Activated CD8-positive, alpha-beta memory T cell treated with anti-CD3 and anti-CD28 coated beads for 24 hours (primary cell): ENCODE data around the gene EIF1AX.
"Not testable (repeated sequence)": the region's sequence is repeated elsewhere in the genome, so short reads cannot be mapped to it uniquely, and the experiment has no call there.

Source experiments
- DNase-seq: peaks from one replicate; pipeline ENCODE4 v3.0.0-alpha.2; 2020

EIF1AX gene, protein sequence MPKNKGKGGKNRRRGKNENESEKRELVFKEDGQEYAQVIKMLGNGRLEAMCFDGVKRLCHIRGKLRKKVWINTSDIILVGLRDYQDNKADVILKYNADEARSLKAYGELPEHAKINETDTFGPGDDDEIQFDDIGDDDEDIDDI

DNA sequence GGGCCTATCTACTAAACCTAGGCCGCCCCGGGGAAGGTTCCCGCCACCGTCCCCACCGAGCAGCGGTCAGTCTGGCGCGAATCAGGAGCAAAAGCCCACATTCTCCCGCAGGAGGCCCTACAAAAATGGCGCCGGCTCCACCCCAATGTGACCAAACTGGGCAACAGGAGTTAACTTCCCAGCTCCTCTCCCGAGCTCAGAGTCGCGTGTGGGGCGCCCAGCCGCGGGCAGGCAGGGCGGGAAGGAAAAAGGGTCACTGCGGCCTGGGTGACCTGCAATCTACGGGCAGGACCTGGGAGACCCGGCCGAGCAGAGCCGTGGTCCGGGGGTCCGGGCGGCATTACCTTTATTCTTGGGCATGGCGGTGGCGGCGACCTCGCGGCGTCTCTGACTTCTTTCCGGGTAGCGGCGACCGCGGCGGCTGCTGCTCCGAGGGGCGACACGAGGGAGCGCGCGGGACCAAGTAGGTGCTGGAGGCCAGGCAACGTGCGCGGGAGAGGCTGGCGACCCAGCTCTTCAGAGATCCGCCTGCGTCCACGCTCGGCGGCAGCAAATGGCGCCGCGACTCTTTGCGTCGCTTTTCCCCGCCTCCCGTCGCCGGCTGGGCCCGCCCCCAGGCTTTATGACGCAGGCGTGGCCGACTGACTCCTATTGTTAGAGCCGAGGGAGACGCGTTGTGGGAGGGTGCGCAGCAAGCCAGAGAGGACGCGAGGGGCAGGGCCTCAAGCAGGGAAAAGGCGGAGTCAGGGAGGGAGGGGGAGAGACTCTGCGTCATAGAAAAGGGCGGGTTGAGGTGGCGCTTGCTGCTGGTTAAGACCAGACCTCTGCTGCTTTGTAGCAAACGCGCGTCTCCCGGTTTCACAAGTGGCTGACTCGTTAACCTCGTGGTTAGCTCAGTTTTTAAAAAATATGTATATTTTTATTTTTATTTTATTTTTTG lies at the start of gene EIF1AX:
Gene EIF1AX, minus strand, starts transcription at position 558 of the 940 bp plus-strand sequence. Its CDS starts 198 bp downstream, at position 360.
- peak; percentile 99 for DNase-seq

DNA sequence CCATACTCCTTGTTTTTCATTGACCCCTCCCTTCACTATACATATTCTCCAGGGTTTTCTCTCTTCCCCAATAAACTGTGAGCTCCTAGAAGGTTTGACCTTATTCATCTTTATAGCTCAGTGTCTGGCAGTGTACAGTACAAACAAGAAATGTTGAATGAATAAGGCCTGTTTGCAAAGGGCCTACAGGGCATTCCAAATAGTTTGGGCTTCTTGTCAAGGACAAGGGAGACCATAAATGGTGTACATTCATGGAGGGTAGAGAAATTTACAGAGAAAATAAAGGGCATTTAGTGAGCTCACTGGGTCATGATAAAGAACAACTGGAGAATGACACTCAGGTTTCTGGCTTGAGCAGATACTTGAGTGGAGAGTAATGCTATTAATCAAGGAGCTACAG lies 47.5 kb upstream of the EIF1AX start:
- no peak for DNase-seq

DNA sequence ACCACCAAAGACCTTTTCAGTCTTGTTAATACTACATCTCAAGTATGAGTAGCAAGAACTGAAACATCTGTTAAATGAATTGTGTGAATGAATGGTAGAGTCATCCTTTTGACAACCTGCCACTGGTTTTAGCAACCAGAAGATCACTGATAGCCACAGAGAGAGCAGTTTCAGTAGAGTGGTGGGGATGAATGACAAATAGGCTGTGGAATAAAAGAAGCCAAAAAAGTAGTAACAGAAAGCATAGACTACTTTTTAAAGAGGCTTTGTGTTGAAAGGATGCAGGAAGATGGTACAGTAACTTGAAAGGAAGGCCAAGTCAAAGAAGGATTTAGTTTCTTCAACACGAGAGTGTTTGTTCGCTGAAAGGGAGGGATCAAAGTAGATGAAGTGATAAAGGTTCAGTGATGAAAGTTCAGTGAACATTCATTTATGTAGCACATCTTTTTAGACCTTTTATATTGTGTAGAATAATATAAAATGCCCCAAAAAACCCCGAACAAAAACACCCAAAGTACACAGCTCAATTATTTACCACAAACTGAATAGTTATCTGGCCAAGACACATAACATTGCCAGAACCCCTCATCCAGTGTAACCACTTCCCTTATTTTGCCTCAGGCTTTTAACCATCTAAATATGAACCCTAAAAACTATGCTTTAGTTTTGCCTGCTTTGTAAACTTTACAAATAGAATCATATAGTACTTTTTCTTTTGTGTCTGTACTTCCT lies 40.1 kb upstream of the EIF1AX start:
- DNase-seq = no peak

DNA sequence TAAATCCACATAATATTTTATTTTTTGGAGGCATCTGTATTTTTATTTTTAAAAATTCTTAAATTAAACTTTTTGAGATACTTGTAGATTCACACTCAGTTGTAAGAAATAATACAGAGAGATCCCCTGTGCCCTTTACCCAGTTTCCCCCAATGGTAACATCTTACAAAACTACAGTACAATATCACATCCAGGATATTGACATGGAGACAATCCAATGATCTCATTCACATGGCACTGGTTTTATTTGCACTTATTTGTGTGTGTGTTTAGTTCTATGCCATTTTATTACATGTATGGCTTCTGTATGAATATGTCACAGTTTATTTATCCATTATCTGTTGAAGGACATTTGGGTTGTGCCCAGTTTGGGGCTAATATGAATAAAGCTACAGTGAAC lies 35.5 kb upstream of the EIF1AX start:
- no peak for DNase-seq

DNA sequence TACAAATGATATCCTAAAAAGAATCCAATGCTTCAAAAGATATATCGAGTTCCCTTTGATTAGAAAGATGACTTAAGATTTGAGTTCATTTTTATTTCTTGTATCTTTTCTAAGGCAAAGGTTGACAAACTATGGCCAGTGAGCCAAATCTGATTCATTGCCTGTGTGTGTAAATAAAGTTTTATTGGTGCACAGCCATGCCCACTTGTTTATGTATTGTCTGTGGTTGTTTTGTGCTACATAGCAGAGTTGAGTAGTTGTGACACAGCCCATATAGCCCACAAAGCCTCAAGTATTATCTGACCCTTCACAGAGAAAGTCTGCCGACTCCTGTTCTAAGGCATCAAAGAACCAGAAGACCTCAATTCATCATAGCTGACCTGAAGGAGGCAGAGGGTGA lies 32.2 kb upstream of the EIF1AX start:
- no peak for DNase-seq

DNA sequence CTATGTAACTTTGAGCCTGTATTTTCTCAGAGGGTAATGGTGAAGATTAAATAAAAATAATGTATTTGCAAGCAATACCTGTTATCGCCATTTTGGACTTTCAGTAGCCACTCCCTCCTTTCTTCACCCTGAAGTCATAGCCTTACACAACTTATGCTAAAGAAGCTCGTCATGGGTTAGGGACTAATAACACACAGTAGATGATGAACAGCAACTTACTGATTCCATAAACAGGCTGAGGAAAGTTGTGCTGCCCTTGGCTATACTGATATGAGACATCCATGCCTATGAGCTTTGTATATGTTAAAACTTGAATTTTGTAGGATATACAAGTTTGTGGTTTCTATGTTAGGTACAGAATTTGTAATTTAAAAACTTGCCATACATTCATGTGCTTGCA lies 31.7 kb upstream of the EIF1AX start:
- DNase-seq = no peak

DNA sequence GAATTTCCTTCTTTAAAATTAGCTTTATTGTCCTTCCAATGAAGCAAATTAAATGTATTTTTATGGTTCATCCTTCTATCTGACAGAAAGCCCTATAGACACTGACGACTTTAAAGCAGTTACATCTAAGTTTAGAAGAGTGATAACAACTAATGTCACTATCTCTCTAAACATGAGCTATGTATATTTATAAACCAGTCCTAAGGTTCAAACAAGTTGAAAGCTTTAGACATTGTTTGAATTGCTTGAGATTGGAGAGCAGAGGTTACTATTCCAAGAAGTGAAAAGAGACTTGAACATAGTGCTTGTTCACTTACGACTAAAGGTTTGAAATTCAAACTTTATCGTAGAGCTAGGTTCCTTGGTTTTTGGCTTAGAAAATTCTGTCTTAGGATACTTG lies 30.2 kb upstream of the EIF1AX start:
- DNase-seq = no peak

DNA sequence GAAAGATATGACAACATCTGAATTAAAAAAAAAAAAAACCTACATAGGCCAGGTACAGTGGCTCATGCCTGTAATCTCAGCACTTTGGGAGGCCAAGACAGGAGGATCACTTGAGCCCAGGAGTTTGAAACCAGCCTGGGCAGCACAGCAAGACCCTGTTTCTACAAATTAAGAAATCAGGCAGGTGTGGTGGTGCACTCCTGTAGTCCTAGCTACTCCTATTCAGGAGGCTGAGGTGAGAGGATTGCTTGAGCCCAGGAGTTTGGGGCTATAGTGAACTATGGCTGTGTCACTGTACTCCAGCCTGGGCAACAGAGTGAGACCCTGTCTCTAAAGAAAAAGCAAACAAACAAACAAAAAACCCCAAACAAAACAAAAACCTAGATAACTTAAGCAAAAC lies 20.9 kb upstream of the EIF1AX start:
- DNase-seq = not testable (repeated sequence)

DNA sequence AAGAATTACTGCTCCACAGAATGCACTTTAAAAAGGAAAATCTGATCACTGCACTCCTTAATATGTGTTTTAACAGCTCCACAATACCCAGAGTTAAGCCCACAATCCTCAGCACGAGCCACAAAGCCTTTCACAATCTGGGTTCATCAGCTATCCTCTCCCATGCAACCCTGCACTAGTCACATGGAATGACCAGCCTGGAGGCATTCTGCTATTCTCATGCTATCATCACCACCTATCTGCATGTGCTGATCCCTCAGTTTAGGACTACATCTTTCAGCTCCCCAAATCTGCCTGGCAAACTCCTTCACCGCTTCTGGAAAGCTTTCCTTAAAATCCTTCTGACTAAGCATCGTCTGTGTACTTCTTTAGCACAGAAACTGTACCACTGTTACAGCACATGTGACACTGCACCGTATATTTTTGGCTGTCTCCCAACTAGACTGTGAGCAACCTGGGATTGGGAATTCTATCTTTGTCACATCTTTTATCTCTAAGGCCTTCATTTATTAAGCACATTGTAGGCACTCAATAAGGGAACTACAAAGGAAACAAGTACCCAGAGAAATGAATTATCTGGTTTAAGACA lies 18.3 kb upstream of the EIF1AX start:
- no peak for DNase-seq

DNA sequence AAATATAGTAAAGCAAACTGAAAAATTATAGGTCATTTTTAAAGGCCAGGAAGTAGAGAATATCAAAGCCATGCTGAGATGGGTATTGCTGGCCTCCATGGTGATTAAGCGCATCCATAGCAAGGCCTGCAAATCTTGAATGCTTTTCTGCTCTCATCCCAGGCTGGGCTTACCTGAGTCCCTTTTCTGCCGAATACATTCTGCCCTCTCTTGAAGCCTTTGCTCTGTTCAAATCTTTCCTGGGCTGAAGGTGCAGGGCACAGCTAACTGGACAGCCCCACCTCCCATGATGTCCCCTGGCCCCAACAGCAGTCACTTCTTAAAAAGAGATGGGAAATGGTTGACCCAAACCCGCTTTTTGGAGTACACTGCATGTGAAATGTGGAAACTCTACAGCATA lies 10.1 kb upstream of the EIF1AX start:
- no peak for DNase-seq

DNA sequence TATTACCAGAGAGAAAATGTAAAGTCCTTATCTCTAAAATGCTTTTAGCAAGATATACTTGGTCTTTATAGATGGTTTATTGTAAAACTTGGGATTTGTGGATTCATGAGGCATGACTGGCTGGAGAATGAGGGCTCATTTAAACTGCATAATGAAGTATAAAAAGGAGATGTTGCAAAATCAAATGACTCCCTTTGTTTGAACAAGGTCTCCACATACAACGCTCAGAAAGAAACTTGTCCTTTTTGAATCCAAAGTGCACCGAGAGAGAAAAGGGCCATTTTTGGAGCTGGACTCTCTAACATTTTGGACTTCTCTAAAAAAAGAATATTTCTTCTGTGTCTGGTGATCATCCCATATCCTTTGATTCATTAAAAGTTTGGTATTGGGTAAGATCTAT lies 7.7 kb upstream of the EIF1AX start:
- no peak for DNase-seq

DNA sequence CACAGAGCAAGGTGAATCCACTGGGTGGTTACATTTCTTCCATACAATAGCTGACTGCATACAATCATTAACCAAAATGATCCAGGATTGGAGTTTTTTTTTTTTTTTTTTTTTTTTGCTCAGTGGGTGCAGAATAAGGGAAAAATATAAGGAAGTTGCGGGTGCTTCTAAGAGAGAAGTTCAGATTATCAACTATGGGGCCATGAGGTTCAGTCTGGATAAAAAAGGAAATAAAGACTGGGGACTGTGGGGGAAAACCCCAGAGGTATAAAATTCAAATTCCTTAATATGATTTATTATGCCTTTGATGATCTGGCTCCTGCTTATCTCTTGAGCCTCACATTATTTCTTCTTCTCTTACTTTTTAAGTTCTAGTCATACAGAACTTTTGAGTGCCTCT lies 5.9 kb upstream of the EIF1AX start:
- no peak for DNase-seq

DNA sequence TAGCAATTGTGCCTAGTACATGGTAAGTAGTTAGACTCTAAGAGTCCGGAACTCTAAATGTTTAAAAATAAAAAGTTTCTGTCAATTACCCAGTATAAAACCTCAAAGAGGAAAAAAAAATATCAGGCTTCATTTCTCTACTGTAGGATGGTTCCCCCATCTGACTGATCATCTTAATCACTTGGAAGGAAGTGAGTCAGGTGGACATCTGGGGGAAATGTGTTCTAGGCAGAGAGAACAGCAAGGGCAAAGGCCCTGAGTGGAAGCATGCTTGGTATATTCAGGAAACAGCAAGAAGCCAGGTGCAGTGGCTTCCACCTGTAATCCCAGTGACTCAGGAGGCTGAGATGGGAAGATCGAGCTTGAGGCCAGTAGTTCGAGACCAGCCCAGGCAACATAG lies 2.9 kb upstream of the EIF1AX start:
- DNase-seq = no peak

DNA sequence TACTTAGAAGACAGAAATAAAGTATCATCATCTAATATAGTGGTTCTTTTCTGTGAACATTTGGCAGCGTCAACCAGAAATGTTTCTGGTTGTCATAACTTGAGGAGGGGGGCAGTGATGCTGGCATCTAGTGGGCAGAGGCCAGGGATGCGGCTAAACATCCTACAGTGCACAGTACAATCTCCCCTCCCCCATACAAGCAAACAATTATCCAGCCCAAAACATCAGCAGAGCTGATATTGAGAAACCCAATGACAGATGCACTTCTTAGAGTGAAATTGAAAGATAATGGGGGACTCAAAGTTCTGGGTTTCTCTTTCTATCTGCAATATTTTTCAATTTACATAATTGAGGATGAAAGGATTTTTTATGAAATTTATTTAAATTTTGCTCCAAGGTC lies 1.9 kb upstream of the EIF1AX start:
- no peak for DNase-seq

DNA sequence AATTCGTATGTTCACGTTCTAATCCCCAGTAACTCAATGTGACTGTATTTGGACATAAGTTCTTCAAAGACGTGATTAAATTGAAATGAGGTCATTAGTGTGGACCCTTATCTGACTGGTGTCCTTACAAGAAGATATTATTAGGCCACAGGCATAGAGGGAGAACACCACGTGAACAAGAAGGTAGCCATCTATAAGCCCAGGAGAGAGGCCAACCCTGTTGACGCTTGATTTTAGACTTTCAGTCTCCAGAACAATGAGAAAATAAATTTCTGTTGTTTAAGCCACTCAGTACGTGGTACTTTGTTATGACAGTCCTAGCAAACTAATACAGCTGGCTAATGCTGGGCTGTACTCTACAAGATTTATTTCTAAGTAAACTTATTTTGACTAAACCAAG lies 1.5 kb upstream of the EIF1AX start:
- DNase-seq = no peak

DNA sequence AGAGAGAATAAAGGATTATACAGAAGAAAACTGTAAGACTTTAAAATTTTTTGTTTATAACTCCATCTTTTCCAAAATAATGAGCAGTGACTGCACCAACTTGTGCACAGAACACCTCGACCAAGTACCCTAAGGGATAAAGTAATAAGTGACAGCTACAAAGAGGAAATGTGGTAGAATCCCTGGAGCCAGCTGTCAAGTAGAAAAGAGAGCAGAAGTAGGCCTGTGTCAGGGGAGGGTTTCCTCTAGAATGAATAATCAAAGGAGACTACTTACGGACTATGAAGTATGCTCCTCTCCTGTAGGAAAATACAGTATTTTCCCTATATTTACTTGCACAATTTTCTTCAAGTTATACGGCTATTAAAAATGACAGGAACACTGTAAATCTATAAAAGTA lies 1.2 kb downstream of the EIF1AX start:
- no peak for DNase-seq

DNA sequence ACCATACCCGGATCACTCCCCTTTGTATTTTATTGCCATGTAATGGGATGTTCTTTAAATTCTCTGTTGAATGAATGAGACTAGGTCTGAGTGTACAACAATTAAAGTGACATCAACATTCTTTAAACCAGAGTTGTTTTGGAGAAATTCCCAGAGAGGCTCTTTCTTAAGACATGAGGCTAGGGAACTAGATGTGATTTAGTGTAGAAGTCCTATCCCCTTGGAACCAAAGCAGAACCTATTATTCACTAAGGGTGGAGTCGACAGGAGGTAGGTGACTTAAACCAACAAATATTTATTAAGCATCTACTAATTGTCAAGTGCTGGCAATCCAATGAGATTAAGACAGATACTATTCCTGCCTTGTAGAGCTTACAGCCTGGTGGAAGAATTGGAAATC lies 1.7 kb downstream of the EIF1AX start:
- no peak for DNase-seq

DNA sequence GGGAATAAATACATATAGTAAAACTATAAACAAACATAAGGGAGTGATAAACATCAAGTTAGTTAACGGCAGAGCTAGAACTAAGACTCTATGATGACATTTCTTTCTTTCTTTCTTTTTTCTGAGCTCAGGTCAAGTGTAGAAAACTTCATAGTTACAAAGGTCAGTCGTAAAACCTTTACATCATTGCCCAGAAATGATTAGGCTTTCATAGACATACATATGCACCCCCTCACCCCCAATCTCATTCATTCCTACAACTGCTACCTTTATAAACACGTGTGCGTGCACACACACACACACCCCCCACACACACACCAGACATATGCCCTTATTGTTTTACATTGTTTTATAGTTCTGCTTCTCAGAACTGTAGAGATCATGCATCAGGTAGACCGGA lies 5.7 kb downstream of the EIF1AX start:
- DNase-seq = no peak

DNA sequence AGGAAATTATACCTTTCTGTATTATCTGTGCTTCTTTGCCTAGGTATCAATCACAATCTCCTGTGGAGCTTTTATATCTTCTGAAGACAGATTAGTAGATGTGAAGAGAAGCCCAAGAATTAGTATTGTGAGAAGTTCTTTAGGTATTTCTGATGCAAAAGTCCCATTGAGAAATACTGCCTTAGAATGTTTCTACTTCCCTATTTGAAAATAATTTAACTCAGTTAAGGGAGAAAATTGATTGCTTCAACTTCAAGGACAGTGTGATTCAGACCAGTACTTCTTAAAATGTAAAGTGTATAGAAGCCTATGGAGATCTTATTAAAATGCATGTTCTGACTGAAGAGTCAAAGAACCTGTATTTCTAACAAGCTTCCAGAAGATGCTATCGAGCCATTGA lies 9.0 kb downstream of the EIF1AX start:
- DNase-seq = no peak

DNA sequence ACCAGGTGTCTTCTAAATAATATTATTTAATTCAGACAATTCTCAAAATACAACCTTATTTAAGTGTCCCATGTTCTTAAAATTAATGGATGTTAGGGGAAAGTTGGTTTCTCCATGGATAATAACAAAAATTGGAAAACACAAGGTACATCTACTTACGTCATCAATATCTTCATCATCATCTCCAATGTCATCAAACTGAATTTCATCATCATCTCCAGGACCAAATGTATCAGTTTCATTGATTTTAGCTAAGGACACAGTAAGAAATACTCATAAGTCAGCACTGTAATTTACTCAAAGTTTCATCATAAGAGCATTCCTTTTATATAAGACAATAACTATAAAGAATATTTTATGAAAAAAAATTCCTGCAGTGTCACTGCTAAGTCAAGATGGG lies 11.3 kb downstream of the EIF1AX start:
- no peak for DNase-seq

DNA sequence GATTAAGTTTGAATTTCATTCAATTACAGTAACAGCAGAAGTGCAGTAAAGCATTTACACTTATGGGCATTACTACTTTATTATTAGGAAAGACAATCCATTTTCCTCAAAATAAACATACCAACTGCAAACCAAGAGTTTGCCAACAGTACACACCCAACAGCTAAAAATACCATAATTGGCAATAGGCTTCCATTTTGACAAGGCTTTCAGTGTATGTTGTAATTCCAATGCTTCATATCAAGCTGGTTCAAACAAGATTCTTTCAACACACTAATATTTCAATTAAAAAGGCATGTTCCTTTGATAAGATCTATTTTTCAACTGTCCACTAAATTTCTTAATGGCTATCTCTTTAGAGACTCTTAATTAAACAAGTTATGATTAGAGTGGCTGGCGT lies 12.1 kb downstream of the EIF1AX start:
- no peak for DNase-seq

DNA sequence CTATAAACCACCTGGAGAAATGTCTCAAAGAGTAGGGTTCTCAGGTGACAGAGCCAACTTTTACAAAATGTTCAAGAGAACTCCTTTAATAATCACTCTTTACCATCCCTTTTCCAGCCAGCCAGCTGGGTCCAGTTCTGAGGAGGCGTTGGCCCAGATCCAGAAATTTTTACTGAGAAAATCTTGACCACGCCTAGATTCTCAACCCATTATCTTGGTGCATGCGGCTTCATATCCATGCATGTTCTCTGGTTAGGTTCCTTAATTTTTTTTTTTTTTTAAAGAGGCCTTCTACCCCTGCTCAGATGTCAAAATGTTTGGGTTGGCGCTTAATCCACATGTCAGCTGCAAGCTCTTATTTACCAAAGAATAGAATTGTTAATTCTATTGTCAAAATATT lies 13.0 kb downstream of the EIF1AX start:
- DNase-seq = no peak

DNA sequence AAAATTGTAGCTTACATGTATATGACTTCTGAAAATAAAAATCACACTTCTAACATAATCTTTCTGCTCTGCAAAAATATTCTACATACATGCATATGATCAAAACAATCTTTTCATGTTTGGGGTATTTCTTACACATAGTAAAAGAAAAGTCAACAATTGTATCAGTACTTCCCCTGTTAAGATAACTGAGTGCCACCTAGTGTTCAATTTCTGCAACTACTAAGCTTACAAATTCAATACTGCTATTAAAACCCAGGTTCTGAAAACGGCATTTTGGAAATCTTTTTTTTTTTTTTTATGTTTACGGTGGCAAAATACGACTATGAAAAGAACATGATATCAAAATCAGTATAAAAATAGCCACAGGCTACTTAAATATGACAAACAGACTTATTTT lies 14.2 kb downstream of the EIF1AX start:
- DNase-seq = not testable (repeated sequence)

DNA sequence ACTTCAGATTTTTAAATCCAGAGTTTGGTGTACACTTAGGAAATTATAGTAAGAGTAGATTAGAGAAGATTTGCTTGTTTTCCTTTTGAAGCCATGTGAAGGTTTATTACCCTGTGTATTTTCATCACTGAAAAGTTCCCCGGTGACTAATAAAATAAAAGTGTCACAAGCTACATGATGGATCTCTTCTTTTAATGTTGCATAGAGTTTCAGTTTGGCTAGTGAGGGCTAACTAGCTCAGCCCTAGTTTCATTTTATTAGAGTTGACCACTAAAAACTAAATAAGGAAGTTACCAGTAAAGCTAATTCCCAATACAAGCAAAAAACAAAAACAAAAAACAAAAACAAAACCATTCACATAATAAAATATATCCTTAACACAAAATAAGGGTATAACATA lies 14.8 kb downstream of the EIF1AX start:
- DNase-seq = not testable (repeated sequence)
